COLO829 (cell line): Measurements from ENCODE around the gene MLKL.
A peak's percentile ranks its signal among the peaks of the same experiment; 100 is the strongest.
"Not testable (repeated sequence)": the region's sequence is repeated elsewhere in the genome, so short reads cannot be mapped to it uniquely, and the experiment has no call there.

Experiments
- DNase-seq: peaks from one replicate; pipeline ENCODE4 v3.0.0; 2012; ENCODE audit warnings: low spot score

The MLKL gene

GRCh38 chr16:74699666-74700065 lies 996 bp downstream of the MLKL start:
- no peak for DNase-seq

GRCh38 chr16:74698222-74698621 lies 2.4 kb downstream of the MLKL start:
- DNase-seq: no peak

- DNase-seq: peak; percentile 83
Observed at GRCh38 chr16:74695450-74696422, 4.9 kb downstream of the MLKL start.

- no peak for DNase-seq
Observed at GRCh38 chr16:74691093-74691855, 9.4 kb downstream of the MLKL start.

- no peak for DNase-seq
Observed at GRCh38 chr16:74682556-74682955, 18.1 kb downstream of the MLKL start.

GRCh38 chr16:74680681-74681080 lies 20.0 kb downstream of the MLKL start:
- no peak for DNase-seq

- no peak for DNase-seq
Observed at GRCh38 chr16:74679983-74680382, 20.7 kb downstream of the MLKL start.

- DNase-seq: no peak
Observed at GRCh38 chr16:74677868-74678267, 22.8 kb downstream of the MLKL start.

- DNase-seq: no peak
Observed at GRCh38 chr16:74673876-74674275, 26.8 kb downstream of the MLKL start.

- not testable (repeated sequence) for DNase-seq
Observed at GRCh38 chr16:74668877-74669276, 31.8 kb downstream of the MLKL start.

GRCh38 chr16:74667255-74667700 lies 33.4 kb downstream of the MLKL start:
- DNase-seq: no peak

- DNase-seq: peak; percentile 95
Observed at GRCh38 chr16:74666425-74667254, 34.0 kb downstream of the MLKL start, which contains the start of gene RFWD3. TSS of gene RFWD3 (minus strand) at chr16:74666877. CDS start at chr16:74661449, 5,428 bp downstream.

GRCh38 chr16:74666010-74666421 lies 34.6 kb downstream of the MLKL start:
- no peak for DNase-seq

- DNase-seq: no peak
Observed at GRCh38 chr16:74661064-74661463, 39.6 kb downstream of the MLKL start.

- DNase-seq: no peak
Observed at GRCh38 chr16:74660383-74660782, 40.3 kb downstream of the MLKL start.

GRCh38 chr16:74659041-74659440 lies 41.6 kb downstream of the MLKL start:
- no peak for DNase-seq

GRCh38 chr16:74657870-74658642 lies 42.6 kb downstream of the MLKL start:
- no peak for DNase-seq

- DNase-seq: no peak
Observed at GRCh38 chr16:74654536-74655050, 46.1 kb downstream of the MLKL start.

- DNase-seq: not testable (repeated sequence)
Observed at GRCh38 chr16:74652883-74653282, 47.8 kb downstream of the MLKL start.

GRCh38 chr16:74652249-74652648 lies 48.4 kb downstream of the MLKL start:
- peak; percentile 19 for DNase-seq

- DNase-seq: no peak
Observed at GRCh38 chr16:74651841-74652240, 48.8 kb downstream of the MLKL start.
